Cerebellar nuclear complex (tissue), 1 donor: ENCODE results near the gene HCRT.

Experiments
- DNase-seq, 2 experiments: peaks; one replicate each; lab custom pipeline; 2025; lab: John Stamatoyannopoulos, UW

The HCRT gene

GRCh38 chr17:42138749-42139492 lies 46.3 kb downstream of the HCRT start:
- DNase-seq, result no peak

- DNase-seq, result no peak
These were observed 48.6 kb downstream of the HCRT start for GRCh38 chr17:42136654-42137051.

- no peak for DNase-seq
These were observed 49.3 kb downstream of the HCRT start for GRCh38 chr17:42135664-42136653.

- DNase-seq, result no peak
These were observed 50.1 kb downstream of the HCRT start for GRCh38 chr17:42135151-42135550.
